GM12878 (cell line): ENCODE measurements around the gene ANKRD65. TPM values are rescaled to one million over a fixed set of nuclear protein-coding genes. Genes with fewer than 3 reads are reported as not detected.

ENCODE experiments used
- ESRRA ChIP-seq: IDR thresholded peaks from 2 replicates; pipeline ENCODE4 v1.6.1; 2012; ENCODE audit warnings: mild to moderate bottlenecking, low read length, improper control_type of control experiment
- ETV6 ChIP-seq, 2 experiments: fragments of 450-650 bp in 1 of 2; IDR thresholded peaks in 1 of 2; conservative IDR thresholded peaks in 1 of 2; 2 replicates each; pipeline ENCODE4 v1.6.1; 2014; ENCODE audit warnings: antibody characterized with exemption in 1 of 2, borderline replicate concordance in 1 of 2, low read depth in 1 of 2, mild to moderate bottlenecking in 1 of 2, moderate library complexity in 1 of 2
- FOXM1 ChIP-seq: IDR thresholded peaks from 2 replicates; pipeline ENCODE4 v1.6.1; 2012; ENCODE audit warnings: low read depth, mild to moderate bottlenecking, inconsistent platforms, low read length, moderate library complexity
- HCFC1 ChIP-seq: fragments of 150-350 bp; IDR thresholded peaks from 2 replicates; pipeline ENCODE4 v1.6.1; 2014; ENCODE audit warnings: low read length
- IKZF1 ChIP-seq: fragments of 450-650 bp; conservative IDR thresholded peaks from 2 replicates; pipeline ENCODE4 v1.6.1; 2017; ENCODE audit warnings: antibody characterized with exemption, mild to moderate bottlenecking
- RB1 ChIP-seq: fragments of 450-650 bp; formaldehyde crosslinking; IDR thresholded peaks from 2 replicates; pipeline ENCODE4 v1.6.1; 2017; ENCODE audit warnings: mild to moderate bottlenecking, borderline replicate concordance
- SUPT20H ChIP-seq: IDR thresholded peaks from 2 replicates; pipeline ENCODE4 v1.6.1; 2011; ENCODE audit warnings: low read depth, mild to moderate bottlenecking, low read length, moderate library complexity, borderline replicate concordance; ENCODE audit not compliant: control insufficient read depth
- TARDBP ChIP-seq: IDR thresholded peaks from 2 replicates; pipeline ENCODE4 v1.6.1; 2016; ENCODE audit warnings: borderline replicate concordance
- YBX1 ChIP-seq: fragments of 450-650 bp; IDR thresholded peaks from 2 replicates; pipeline ENCODE4 v1.6.1; 2016; ENCODE audit warnings: antibody characterized with exemption
- ZNF384 ChIP-seq: IDR thresholded peaks from 2 replicates; pipeline ENCODE4 v1.6.1; 2012; ENCODE audit warnings: low read depth, mild to moderate bottlenecking, low read length, improper control_type of control experiment, borderline replicate concordance
- polyA plus RNA-seq, 11 experiments: library from polyadenylated mRNA; depleted of rRNA in 4 of 11; unstranded in 6 of 11; stranded (reverse) in 5 of 11; fragments of >200 nt; fragmentation: Nextera tagmentation in 4 of 11; fragmentation: Illumina TruSeq in 1 of 11; extraction: Ambion mirVana in 4 of 11; extraction: Trizol in 1 of 11; gene quantifications; 1 replicate in 1 of 11; 2 replicates in 10 of 11; pipeline versions ENCODE4 v1.2.1 to v1.2.3, GENCODE V29; 2011 to 2016; ENCODE audit warnings: inconsistent platforms in 2 of 11, missing spikeins in 2 of 11, low read depth in 1 of 11
- total RNA-seq, 4 experiments: library from RNA; depleted of rRNA in 3 of 4; stranded (reverse); fragments of >200 nt in 3 of 4; fragmentation: Illumina TruSeq in 1 of 4; extraction: Trizol in 1 of 4; gene quantifications; 2 replicates each; pipeline versions ENCODE4 v1.2.1 to v1.2.3, GENCODE V29; 2013 to 2021
- TF ChIP-seq, protein P1 (sequence below): fragments of 450-650 bp; IDR thresholded peaks from 2 replicates; pipeline ENCODE4 v1.6.1; 2017; ENCODE audit warnings: mild to moderate bottlenecking, moderate library complexity
- TF ChIP-seq, protein P2 (sequence below): fragments of 450-650 bp; IDR thresholded peaks from 2 replicates; pipeline ENCODE4 v1.6.1; 2017; ENCODE audit warnings: antibody characterized with exemption, mild to moderate bottlenecking, moderate library complexity
- TF ChIP-seq, protein P3 (sequence below): IDR thresholded peaks from 2 replicates; pipeline ENCODE4 v1.6.1; 2012; ENCODE audit warnings: mild to moderate bottlenecking, low read depth, low read length
- TF ChIP-seq, protein P4 (sequence below): fragments of 150-350 bp; IDR thresholded peaks from 2 replicates; pipeline ENCODE4 v1.6.1; 2016; ENCODE audit warnings: low read depth, low read length

Gene ANKRD65
- total and polyA plus RNA-seq, 10 of the 15 experiments (the other 5 are each of a cell fraction or from before 2014, with no cell fraction given), result 0.05 to 2.8 (median 0.37) TPM

DNA sequence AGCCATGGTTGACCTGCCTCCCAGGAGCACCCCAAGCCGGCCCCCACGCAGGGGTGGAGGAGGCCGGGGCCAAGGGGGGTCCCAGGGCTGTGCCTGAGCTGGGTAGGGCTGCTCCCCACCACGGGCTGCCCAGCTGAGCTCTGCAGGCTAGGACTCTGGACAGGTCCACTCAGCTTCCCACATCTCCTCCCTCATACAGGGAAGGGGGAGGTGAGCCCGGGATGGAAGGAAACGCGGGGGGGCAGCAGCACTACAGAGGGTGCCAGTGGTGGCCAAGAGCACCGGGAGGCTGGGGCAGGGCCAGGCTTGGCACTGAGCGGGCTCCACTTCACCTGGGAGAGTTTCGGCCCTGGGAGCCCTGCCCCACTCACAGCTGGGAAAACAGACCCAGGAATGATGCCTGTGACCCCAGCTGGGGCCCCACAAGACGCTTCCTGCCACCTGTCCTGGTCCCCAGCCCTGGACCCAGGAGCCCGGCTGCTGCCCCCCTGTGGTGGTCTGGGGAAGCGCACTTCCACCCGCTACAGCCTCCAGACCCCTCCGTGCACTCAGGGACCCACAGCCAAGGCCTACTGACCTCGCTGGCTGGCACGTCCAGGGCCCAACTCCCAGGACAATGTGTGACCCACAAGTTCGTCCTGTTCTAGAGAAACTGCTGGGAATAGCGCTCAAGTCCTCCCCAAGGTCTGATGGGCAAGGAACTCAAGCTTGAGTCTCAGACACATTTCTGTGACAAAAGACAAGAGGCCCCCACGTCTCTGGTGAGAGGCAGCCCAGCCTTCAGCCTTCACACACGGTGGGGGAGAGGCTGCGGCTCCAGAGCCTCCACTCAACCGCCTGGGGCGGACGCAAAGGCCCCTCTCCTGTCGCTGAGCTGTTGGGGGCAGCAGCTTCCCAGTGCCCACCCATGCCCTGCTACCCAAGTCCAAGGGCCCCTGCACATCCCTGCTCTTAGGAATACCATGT, 49.0 kb downstream of the ANKRD65 start (continued):
- TF ChIP-seq SUPT20H (no peak), RB1 (no peak), ZNF384 (no peak), FOXM1 (no peak), TARDBP (no peak), YBX1 (no peak), ETV6 (conservative IDR thresholded peaks at IDR 0.05 in 1 of 2, IDR thresholded peaks at IDR 0.05 in 1 of 2; ENCODE audit: borderline replicate concordance in 1 of 2, low read depth in 1 of 2) (no peak), HCFC1 (no peak), ESRRA (no peak), IKZF1 (peak; percentile 75)
- TF ChIP-seq, protein P1, sequence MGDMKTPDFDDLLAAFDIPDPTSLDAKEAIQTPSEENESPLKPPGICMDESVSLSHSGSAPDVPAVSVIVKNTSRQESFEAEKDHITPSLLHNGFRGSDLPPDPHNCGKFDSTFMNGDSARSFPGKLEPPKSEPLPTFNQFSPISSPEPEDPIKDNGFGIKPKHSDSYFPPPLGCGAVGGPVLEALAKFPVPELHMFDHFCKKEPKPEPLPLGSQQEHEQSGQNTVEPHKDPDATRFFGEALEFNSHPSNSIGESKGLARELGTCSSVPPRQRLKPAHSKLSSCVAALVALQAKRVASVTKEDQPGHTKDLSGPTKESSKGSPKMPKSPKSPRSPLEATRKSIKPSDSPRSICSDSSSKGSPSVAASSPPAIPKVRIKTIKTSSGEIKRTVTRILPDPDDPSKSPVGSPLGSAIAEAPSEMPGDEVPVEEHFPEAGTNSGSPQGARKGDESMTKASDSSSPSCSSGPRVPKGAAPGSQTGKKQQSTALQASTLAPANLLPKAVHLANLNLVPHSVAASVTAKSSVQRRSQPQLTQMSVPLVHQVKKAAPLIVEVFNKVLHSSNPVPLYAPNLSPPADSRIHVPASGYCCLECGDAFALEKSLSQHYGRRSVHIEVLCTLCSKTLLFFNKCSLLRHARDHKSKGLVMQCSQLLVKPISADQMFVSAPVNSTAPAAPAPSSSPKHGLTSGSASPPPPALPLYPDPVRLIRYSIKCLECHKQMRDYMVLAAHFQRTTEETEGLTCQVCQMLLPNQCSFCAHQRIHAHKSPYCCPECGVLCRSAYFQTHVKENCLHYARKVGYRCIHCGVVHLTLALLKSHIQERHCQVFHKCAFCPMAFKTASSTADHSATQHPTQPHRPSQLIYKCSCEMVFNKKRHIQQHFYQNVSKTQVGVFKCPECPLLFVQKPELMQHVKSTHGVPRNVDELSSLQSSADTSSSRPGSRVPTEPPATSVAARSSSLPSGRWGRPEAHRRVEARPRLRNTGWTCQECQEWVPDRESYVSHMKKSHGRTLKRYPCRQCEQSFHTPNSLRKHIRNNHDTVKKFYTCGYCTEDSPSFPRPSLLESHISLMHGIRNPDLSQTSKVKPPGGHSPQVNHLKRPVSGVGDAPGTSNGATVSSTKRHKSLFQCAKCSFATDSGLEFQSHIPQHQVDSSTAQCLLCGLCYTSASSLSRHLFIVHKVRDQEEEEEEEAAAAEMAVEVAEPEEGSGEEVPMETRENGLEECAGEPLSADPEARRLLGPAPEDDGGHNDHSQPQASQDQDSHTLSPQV, result no peak
- TF ChIP-seq, protein P2, sequence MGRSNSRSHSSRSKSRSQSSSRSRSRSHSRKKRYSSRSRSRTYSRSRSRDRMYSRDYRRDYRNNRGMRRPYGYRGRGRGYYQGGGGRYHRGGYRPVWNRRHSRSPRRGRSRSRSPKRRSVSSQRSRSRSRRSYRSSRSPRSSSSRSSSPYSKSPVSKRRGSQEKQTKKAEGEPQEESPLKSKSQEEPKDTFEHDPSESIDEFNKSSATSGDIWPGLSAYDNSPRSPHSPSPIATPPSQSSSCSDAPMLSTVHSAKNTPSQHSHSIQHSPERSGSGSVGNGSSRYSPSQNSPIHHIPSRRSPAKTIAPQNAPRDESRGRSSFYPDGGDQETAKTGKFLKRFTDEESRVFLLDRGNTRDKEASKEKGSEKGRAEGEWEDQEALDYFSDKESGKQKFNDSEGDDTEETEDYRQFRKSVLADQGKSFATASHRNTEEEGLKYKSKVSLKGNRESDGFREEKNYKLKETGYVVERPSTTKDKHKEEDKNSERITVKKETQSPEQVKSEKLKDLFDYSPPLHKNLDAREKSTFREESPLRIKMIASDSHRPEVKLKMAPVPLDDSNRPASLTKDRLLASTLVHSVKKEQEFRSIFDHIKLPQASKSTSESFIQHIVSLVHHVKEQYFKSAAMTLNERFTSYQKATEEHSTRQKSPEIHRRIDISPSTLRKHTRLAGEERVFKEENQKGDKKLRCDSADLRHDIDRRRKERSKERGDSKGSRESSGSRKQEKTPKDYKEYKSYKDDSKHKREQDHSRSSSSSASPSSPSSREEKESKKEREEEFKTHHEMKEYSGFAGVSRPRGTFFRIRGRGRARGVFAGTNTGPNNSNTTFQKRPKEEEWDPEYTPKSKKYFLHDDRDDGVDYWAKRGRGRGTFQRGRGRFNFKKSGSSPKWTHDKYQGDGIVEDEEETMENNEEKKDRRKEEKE, result no peak
- TF ChIP-seq, protein P3, sequence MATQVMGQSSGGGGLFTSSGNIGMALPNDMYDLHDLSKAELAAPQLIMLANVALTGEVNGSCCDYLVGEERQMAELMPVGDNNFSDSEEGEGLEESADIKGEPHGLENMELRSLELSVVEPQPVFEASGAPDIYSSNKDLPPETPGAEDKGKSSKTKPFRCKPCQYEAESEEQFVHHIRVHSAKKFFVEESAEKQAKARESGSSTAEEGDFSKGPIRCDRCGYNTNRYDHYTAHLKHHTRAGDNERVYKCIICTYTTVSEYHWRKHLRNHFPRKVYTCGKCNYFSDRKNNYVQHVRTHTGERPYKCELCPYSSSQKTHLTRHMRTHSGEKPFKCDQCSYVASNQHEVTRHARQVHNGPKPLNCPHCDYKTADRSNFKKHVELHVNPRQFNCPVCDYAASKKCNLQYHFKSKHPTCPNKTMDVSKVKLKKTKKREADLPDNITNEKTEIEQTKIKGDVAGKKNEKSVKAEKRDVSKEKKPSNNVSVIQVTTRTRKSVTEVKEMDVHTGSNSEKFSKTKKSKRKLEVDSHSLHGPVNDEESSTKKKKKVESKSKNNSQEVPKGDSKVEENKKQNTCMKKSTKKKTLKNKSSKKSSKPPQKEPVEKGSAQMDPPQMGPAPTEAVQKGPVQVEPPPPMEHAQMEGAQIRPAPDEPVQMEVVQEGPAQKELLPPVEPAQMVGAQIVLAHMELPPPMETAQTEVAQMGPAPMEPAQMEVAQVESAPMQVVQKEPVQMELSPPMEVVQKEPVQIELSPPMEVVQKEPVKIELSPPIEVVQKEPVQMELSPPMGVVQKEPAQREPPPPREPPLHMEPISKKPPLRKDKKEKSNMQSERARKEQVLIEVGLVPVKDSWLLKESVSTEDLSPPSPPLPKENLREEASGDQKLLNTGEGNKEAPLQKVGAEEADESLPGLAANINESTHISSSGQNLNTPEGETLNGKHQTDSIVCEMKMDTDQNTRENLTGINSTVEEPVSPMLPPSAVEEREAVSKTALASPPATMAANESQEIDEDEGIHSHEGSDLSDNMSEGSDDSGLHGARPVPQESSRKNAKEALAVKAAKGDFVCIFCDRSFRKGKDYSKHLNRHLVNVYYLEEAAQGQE, result no peak
- TF ChIP-seq, protein P4, sequence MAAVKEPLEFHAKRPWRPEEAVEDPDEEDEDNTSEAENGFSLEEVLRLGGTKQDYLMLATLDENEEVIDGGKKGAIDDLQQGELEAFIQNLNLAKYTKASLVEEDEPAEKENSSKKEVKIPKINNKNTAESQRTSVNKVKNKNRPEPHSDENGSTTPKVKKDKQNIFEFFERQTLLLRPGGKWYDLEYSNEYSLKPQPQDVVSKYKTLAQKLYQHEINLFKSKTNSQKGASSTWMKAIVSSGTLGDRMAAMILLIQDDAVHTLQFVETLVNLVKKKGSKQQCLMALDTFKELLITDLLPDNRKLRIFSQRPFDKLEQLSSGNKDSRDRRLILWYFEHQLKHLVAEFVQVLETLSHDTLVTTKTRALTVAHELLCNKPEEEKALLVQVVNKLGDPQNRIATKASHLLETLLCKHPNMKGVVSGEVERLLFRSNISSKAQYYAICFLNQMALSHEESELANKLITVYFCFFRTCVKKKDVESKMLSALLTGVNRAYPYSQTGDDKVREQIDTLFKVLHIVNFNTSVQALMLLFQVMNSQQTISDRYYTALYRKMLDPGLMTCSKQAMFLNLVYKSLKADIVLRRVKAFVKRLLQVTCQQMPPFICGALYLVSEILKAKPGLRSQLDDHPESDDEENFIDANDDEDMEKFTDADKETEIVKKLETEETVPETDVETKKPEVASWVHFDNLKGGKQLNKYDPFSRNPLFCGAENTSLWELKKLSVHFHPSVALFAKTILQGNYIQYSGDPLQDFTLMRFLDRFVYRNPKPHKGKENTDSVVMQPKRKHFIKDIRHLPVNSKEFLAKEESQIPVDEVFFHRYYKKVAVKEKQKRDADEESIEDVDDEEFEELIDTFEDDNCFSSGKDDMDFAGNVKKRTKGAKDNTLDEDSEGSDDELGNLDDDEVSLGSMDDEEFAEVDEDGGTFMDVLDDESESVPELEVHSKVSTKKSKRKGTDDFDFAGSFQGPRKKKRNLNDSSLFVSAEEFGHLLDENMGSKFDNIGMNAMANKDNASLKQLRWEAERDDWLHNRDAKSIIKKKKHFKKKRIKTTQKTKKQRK, result no peak
